ENCODE measurements around the gene ABCC1. TPM values are rescaled to one million over a fixed set of nuclear protein-coding genes. Genes with fewer than 3 reads are reported as not detected.

Gene ABCC1
- polyA plus RNA-seq, 1 of the 3 experiments (the other 2 are of a cell fraction): 23.7 TPM

GRCh38 chr16:16110111-16110490 lies 160.7 kb downstream of the ABCC1 start:
- WGBS (ENCODE audit: low lambda C conversion rate): 95% methylated on average over 9 of the region's 9 CpGs
- H3K4me3 ChIP-seq (ENCODE audit: low read depth in 2 of 2, low read length in 1 of 2): no peak overlapping the region
- H2AFZ ChIP-seq (ENCODE audit: low read depth): no peak overlapping the region
- no peak overlapping the region for H3K9ac ChIP-seq
- TF ChIP-seq EZH2phosphoT487 (IDR thresholded peaks at IDR 0.05; ENCODE audit: borderline replicate concordance, low read depth): no peak
- TF ChIP-seq GABPA (IDR thresholded peaks at IDR 0.05; ENCODE audit: low read depth): no peak
- TF ChIP-seq SIN3A (IDR thresholded peaks at IDR 0.05; ENCODE audit: borderline replicate concordance, low read depth, low read length): no peak
- no peak for TF ChIP-seq RFX5 (IDR thresholded peaks at IDR 0.05; ENCODE audit: low read length)
- no peaks in the 10 kb centered on the region for H3K9me3 ChIP-seq
- no peak overlapping the region for H3K4me2 ChIP-seq
- no peaks in the 10 kb centered on the region for H3F3A ChIP-seq (replicated peaks; ENCODE audit: insufficient read depth)
- no peaks in the 10 kb centered on the region for H3K9me2 ChIP-seq
- H3K4me1 ChIP-seq (ENCODE audit: control insufficient read depth in 1 of 2, insufficient read depth in 2 of 2, low read depth in 1 of 2, low read length in 1 of 2): no peaks in the 10 kb centered on the region
- no peaks in the 10 kb centered on the region for H3K27me3 ChIP-seq (ENCODE audit: insufficient read depth)
- no peak overlapping the region for H3K27ac ChIP-seq (ENCODE audit: low read depth in 2 of 2, low read length in 1 of 2)
- H3K79me2 ChIP-seq (ENCODE audit: insufficient read depth): no peaks in the 10 kb centered on the region
- ChIA-PET CTCF (no interaction called here), POLR2A (no interaction called here)
- DNase-seq: no peak
- H4K20me1 ChIP-seq (ENCODE audit: insufficient read depth): no peaks in the 10 kb centered on the region
- peaks cover 25 to 34% of the 10 kb centered on the region in 2 experiments for H3K36me3 ChIP-seq (replicated peaks in 1 of 2; ENCODE audit: control insufficient read depth in 1 of 2, insufficient read depth in 2 of 2, low read length in 1 of 2)

- no peaks in the 10 kb centered on the region for H4K20me1 ChIP-seq (ENCODE audit: insufficient read depth)
- no peak overlapping the region for H3K27ac ChIP-seq (ENCODE audit: low read depth in 2 of 2, low read length in 1 of 2)
- peaks cover 27 to 48% of the 10 kb centered on the region in 2 experiments for H3K36me3 ChIP-seq (replicated peaks in 1 of 2; ENCODE audit: control insufficient read depth in 1 of 2, insufficient read depth in 2 of 2, low read length in 1 of 2)
- H3K4me1 ChIP-seq (ENCODE audit: control insufficient read depth in 1 of 2, insufficient read depth in 2 of 2, low read depth in 1 of 2, low read length in 1 of 2): no peaks in the 10 kb centered on the region
- ChIA-PET POLR2A (no interaction called here), CTCF (interaction anchor here (1.0 kb wide), 1 partner anchor 11 kb away, joined by 3 read pairs; no protein-coding TSS in a partner anchor)
- H3K4me2 ChIP-seq: no peak overlapping the region
- H3F3A ChIP-seq (replicated peaks; ENCODE audit: insufficient read depth): no peaks in the 10 kb centered on the region
- H3K9me3 ChIP-seq: no peaks in the 10 kb centered on the region
- no peak for DNase-seq
- no peaks in the 10 kb centered on the region for H3K79me2 ChIP-seq (ENCODE audit: insufficient read depth)
- H2AFZ ChIP-seq (ENCODE audit: low read depth): no peak overlapping the region
- 95% methylated on average over 2 of the region's 4 CpGs for WGBS (ENCODE audit: low lambda C conversion rate)
- H3K27me3 ChIP-seq (ENCODE audit: insufficient read depth): no peaks in the 10 kb centered on the region
- no peaks in the 10 kb centered on the region for H3K9me2 ChIP-seq
- no peak overlapping the region for H3K4me3 ChIP-seq (ENCODE audit: low read depth in 2 of 2, low read length in 1 of 2)
- no peak for TF ChIP-seq NRF1 (IDR thresholded peaks at IDR 0.05; ENCODE audit: low read depth, low read length)
- TF ChIP-seq REST (IDR thresholded peaks at IDR 0.05; ENCODE audit: low read depth, low read length): no peak
- TF ChIP-seq POLR2AphosphoS5 (IDR thresholded peaks at IDR 0.05; ENCODE audit: low read depth, low read length): no peak
- TF ChIP-seq USF2 (IDR thresholded peaks at IDR 0.05; ENCODE audit: borderline replicate concordance, low read depth, low read length): no peak
- no peak for TF ChIP-seq MXI1 (IDR thresholded peaks at IDR 0.05; ENCODE audit: low read depth, low read length)
- TF ChIP-seq GATA2 (CRISPR knock-in tag; IDR thresholded peaks at IDR 0.05): no peak
- no peak overlapping the region for H3K9ac ChIP-seq
These were observed 162.2 kb downstream of the ABCC1 start for GRCh38 chr16:16111639-16112038.

Data from SK-N-SH (cell line).